HG02759 (cell line): Measurements from ENCODE around the gene MYMK.

ENCODE experiments used
- ATAC-seq: cut with Tn5 transposase; IDR thresholded peaks from one replicate; pipeline ENCODE4 v1.9.1; 2021; ENCODE audit warnings: mild to moderate bottlenecking, moderate library complexity; ENCODE audit not compliant: unreplicated experiment

MYMK gene

DNA sequence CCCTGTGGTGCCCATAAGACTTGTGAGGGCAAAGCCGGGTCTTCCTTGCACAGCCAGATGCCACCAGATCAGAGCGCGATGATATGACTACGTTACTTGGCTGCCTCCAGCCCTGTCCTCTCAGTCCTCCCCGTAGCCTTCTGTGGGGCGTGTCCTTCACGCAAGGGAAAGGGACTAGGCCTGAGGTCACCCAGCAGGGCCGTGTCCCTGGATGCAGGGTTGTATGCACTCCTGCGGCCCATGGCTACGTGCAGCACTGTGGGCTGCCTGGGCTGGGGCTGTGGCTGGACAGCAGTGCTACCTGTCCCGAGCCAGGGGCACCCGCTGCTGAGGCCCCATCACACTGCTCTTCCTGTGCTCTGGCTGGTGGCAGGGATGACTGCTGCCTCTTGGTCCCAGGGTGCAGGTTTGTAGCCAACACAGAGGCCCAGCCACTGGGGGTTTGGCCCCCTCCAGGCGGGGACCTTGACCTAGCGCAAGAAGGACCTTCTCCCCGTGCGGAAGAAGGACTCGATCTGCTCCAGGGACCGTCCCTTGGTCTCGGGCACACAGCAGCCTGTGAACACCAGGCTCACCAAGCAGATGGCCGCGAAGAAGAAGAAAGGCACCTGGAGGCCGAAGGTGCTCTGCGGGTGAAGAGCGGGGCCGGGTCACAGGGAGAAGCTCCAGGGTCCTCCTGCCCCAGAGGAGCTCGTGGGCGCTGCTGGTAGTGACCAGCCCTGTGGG, 53.0 kb downstream of the MYMK start:
- ATAC-seq = no peak

DNA sequence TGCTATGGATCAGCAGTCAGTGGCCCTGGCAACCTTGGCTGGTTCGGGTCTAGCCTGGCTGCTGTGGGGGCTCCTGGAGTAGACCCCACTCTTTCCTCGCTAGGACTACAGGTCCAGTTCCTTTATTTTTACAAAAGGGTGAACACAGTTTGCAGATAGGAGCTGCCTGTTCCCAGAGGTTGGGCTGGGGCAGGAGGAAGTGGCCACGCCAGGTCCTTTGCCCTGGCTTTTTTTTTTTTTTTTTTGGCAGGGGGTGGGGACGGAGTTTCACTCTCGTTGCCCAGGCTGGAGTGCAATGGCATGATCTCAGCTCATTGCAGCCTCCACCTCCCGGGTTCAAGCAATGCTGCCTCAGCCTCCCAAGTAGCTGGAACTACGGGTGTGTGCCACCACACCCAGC, 53.8 kb downstream of the MYMK start:
- no peak for ATAC-seq

DNA sequence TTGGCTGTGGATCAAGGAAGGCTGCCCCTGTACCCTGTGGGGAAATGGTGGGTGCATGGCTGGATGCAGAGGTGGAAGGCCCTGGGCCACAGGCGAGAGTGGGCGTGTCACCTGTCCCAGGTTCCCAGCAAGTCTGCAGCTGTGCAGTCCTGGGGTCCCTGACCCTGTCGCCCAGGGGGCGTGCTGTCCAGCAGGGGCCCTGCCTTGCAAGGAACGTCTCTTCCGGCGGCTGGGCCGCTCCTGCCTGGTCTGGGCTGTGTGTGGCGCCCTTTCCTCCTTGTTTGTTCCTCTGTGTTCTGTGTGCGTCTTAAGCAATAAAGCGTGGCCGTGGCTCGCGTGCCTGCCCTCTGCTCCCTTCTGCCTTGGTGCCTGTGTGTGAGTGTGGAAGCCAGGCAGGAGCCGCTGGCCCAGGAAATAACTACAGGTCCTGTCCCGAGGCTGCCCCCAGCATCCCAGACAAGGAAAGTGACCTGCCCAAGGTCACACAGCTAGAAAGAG, 54.3 kb downstream of the MYMK start:
- ATAC-seq = no peak

DNA sequence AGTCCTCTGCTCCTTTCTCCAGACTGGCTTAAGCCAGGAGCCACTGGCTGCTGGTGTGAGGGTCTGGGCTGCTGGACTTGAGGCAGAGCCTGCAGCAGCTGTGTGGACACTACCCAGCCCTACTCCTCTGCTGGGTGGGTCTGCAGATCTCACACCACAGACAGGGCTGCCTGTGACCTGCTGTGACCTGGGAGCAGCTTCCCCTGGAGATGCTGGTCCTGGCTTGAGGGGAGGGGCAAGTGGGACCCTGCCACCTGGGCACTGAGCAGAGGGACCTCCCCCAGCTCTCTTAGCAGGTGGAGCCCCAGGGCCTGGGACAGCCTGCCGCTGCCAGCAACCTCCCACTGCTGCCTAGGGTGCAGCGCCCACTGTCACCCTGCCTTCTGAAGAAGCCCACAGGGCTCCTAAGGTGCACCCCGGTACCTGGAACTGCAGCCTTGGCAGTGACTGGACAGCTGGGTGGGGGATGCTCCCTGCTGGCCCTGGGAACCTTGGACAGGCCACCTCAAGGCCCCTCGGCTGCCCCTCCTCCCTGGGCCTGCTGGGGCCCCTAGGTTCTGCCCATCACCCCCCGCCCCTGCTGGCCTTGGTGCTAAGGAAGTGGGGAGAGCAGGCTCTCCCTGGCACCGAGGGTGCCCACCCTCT, 55.9 kb downstream of the MYMK start:
- no peak for ATAC-seq

DNA sequence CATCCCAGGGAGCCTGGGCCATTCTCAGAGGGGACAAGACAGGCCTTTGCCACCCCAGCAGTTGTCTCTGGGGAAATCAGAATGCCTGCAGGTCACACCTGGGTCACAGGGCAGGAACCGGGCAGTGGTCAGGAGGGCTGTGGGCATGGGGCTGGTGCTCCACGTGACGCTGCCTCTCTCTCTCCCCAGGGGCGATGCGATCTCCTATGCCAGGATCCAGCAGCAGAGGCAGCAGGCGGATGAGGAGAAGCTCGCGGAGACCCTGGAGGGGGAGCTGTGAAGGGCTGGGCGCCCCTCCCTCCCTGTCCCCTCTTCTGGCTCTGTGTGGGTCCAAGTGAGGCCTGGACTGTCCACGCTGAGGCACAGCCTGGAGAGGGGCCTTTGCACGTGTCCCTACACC, 56.4 kb downstream of the MYMK start:
- ATAC-seq = no peak

DNA sequence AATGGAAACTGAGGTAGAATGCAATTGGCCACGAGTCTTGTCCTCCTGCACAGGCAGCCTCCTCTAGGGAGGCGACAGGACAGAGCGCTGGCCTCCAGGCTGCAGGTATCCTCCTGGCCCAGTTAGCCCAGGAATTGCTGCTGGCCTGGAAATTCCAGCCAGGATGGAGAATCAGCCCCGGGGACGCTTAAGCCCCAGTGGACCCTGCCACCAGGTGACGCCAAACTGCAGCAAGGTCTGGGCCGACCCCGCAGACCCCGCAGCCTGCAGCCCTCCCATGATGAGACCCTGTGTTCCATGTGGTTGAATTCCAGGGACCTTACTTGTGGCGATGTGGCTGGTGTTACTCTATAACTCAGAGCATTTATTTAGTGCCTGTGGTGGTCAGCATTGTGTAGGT, 57.7 kb downstream of the MYMK start:
- ATAC-seq = no peak

DNA sequence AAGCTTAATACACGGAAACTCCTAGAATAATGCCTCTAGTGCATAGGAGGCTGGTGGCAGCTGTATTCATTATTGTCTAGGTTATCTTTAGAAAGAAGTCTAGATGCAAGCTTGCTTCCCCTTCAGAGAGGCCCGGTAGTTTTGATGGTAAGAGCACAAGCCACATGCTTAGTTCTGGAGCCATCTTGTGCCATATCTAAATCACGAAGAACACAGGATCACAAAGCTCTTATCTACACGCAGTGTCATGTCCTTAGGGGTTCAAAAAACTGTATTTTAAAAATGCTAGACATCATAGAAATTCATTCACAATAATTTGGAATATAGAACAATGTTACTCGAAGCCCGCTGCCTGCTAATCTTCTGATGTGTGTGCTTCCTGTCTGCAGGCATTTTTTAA, 58.8 kb downstream of the MYMK start:
- ATAC-seq = no peak

DNA sequence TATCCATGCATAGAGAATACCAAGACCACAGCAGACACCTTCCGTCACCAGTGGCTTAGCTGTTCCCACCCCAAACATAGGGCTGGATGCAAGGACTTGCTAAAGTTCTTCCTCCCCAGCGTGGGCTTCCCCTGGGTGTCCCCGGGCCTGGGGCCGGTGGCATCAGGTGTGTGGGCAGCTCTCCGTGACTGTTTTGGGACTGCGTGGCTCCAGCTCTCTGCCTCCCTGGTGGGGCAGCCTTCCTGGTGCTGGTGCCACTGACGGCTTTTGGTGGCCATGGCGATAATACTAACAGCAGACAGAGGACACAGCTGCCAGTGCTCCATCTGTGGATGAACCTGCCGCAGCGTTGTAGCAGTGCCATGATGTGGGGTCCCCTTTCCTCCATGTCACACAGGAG, 60.1 kb downstream of the MYMK start:
- ATAC-seq = no peak
